ENCODE measurements around the gene PCDHGA6.

- no peak for TF ChIP-seq POLR2A (IDR thresholded peaks at IDR 0.05)
- TF ChIP-seq, protein P1, sequence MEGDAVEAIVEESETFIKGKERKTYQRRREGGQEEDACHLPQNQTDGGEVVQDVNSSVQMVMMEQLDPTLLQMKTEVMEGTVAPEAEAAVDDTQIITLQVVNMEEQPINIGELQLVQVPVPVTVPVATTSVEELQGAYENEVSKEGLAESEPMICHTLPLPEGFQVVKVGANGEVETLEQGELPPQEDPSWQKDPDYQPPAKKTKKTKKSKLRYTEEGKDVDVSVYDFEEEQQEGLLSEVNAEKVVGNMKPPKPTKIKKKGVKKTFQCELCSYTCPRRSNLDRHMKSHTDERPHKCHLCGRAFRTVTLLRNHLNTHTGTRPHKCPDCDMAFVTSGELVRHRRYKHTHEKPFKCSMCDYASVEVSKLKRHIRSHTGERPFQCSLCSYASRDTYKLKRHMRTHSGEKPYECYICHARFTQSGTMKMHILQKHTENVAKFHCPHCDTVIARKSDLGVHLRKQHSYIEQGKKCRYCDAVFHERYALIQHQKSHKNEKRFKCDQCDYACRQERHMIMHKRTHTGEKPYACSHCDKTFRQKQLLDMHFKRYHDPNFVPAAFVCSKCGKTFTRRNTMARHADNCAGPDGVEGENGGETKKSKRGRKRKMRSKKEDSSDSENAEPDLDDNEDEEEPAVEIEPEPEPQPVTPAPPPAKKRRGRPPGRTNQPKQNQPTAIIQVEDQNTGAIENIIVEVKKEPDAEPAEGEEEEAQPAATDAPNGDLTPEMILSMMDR (IDR thresholded peaks at IDR 0.05), result no peak
- no peak for TF ChIP-seq POLR2AphosphoS5 (IDR thresholded peaks at IDR 0.05)
Observed at GRCh38 chr5:141328231-141328630, 45.5 kb upstream of the PCDHGA6 start.

Data from suprapubic skin (tissue), 4 donors.